ENCODE data around the gene HOXD8.

Gene HOXD8

DNA sequence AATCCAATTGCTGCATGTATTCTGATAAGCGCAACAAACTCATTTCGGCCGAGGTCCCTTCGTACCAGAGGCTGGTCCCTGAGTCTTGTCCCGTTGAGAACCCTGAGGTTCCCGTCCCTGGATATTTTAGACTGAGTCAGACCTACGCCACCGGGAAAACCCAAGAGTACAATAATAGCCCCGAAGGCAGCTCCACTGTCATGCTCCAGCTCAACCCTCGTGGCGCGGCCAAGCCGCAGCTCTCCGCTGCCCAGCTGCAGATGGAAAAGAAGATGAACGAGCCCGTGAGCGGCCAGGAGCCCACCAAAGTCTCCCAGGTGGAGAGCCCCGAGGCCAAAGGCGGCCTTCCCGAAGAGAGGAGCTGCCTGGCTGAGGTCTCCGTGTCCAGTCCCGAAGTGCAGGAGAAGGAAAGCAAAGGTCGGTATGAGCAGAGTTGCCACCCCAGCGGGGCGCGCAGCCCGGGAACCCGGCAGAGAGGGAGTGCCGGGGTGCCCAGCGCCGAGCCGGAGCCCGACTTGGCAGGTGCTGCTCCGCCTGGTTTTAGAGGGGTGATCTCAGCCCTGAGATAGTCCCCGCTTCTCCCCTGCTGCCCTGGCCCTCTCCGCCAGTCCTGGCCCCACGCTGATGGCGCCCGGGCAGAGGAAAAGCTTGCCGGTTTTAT is 12.2 kb upstream of the HOXD8 start:
- DNase-seq = no peak

DNA sequence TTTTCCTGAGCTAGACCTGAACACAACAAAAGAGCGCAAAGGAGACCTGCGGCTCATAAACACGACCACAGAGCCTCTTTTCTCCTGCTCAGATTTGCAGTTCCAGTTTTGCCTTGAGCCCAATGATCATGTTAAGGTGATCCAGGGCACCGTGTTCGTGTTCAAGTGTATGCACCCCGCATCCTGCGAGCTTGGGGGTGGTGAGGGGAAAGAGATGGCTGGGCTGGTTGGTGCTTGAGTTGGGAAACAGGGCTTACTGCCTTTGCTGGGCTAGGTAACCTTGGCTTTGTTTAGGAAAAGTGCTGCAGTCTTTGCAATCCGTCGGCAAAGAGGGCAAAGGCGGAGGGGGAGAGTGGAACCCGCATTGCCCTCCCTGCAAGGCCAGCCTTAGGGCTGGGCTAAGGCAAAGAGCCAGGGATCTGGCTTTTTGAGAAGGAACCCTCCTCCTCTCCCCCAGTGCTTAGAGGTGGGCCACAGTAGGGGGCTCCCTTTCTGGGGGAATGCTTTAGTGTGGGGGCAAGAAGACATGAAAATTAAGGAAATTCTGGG is 11.6 kb upstream of the HOXD8 start:
- no peak for DNase-seq

DNA sequence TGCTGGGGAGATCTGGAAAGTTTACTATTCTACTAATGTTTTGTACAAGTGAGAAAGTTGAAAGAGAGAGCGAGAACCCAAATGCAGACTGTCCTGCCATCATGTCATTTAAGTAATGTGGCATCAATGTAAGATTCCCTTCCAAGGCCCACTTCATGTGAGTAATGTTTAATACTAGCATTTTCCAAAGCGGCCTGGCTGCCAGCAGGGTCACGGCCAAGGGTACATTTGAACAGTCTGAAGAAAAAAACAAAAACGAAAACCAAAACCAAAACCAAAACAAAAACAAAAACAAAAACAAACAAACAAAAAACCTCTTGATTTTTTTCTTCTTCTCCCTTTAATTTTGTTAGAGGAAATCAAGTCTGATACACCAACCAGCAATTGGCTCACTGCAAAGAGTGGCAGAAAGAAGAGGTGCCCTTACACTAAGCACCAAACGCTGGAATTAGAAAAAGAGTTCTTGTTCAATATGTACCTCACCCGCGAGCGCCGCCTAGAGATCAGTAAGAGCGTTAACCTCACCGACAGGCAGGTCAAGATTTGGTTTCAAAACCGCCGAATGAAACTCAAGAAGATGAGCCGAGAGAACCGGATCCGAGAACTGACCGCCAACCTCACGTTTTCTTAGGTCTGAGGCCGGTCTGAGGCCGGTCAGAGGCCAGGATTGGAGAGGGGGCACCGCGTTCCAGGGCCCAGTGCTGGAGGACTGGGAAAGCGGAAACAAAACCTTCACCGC is 10.7 kb upstream of the HOXD8 start:
- no peak for DNase-seq

DNA sequence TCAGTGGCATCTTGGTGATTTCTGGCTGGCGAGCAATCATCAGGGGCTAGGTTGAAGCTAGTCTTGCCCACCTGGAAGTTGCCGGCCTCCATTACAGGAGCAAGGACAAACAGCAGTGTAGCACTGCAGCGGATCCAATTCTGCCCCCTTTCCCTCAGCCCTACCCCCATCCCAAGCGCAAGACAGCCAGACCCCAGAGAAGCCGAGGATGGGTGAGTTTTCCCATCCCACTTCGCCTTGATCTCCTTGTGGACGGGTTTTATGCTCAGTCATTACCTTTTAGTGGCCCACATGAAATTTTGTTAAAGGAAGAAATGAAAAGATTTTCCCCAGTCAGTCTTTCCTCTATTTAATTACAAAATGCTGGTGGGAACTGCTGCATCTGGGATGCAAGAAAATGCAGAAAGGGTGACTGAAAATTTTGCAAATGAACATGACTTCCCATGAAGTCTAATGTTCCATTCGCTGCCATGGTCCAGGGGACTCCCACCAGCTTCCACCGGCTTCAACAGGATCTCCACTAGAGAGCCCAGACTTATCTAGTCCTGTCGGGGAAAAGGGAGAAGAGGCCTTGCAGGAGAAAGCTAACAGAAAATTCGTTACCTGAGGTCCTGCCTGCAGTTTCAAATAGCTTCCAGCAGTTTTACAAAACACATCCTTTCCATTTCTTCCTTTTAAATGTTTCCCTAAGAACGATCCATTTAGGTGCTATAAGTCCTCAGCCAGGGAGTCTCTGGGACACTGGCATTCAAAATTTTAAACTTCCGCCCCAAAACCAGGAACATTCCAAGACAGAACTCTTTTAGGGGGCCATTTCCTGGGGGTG is 8.9 kb upstream of the HOXD8 start:
- DNase-seq = no peak

DNA sequence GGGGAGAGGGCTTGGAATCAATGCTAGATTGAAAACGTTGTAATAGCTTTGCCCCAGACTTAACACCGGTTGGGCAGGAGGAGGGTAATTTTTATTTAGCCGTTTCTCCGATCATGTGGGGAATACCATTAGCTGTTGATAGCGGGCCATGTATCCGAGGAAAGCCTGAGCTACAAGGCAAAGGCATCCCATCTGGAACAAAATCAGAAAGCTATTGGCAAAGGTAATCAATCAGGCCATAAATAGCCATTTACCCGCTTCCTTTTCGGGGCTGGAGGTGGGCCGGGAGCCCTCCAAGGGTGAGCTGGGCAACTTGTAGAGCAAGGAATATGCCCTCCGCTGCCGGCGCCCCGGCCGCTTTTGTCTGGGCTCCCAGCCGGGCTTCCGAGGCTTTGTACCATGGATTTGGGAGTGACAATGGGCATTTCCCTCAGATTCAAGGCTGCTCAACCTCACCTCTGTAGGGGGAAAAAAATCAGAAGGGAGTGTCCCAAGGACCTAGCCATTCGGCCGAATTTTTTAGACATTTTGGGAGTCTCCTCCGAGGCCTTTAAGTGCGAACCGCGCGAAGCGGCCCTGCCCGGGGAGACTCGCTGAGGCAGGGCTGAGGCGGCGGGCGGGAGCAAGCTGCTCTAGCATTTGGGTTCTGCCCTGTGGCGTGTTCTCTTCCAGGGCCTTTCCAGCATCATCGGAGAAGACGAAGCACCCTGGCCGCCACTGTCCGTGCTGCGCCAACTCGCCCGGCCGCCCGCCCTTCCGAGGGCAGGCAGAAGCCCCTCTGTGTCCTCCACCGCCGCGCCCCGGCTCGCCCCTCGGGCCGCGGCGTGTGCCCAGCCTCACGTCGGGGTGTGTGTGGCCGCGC is 8.1 kb upstream of the HOXD8 start:
- DNase-seq = no peak

DNA sequence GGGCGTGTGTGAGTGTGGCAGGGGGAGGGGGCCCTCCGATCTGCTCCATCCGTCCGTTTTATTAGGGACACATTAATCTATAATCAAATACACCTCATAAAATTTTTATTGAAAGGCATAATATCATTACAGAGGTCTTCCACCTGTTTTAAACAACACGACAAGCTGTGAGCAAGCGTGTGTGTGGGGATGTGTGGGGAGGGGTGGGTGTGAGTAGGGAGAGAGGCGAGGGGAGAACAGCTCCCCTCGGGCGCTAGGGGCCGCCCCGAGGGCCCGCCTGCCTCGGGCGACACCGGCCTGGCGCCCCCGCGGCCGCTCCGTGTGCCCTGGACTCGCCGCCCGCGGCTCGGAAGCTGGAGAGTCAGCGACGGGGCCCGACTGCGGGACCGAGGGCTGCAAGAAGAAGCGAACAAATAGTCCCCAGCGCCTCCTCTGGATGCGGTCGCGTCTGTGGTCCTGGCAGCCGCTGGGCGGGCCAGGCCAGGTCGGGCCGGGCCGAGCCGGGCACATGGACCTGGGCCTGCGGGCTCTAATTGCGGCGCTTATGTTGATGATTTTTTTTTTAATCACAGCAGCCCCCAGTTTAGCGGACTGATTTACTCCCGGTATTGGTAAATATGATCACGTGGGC is 7.3 kb upstream of the HOXD8 start:
- DNase-seq = no peak

DNA sequence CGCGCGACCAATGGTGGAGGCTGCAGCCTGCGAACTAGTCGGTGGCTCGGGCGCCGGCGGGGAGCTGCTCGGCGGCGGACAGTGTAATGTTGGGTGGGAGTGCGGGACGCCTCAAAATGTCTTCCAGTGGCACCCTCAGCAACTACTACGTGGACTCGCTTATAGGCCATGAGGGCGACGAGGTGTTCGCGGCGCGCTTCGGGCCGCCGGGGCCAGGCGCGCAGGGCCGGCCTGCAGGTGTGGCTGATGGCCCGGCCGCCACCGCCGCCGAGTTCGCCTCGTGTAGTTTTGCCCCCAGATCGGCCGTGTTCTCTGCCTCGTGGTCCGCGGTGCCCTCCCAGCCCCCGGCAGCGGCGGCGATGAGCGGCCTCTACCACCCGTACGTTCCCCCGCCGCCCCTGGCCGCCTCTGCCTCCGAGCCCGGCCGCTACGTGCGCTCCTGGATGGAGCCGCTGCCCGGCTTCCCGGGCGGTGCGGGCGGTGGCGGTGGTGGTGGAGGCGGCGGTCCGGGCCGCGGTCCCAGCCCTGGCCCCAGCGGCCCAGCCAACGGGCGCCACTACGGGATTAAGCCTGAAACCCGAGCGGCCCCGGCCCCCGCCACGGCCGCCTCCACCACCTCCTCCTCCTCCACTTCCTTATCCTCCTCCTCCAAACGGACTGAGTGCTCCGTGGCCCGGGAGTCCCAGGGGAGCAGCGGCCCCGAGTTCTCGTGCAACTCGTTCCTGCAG is 6.7 kb upstream of the HOXD8 start, which contains the start of gene HOXD9:
Gene HOXD9 (plus strand): TSS at position 37 of the 728 bp plus-strand sequence. CDS start 50 bp downstream, at position 87.
- no peak for DNase-seq

DNA sequence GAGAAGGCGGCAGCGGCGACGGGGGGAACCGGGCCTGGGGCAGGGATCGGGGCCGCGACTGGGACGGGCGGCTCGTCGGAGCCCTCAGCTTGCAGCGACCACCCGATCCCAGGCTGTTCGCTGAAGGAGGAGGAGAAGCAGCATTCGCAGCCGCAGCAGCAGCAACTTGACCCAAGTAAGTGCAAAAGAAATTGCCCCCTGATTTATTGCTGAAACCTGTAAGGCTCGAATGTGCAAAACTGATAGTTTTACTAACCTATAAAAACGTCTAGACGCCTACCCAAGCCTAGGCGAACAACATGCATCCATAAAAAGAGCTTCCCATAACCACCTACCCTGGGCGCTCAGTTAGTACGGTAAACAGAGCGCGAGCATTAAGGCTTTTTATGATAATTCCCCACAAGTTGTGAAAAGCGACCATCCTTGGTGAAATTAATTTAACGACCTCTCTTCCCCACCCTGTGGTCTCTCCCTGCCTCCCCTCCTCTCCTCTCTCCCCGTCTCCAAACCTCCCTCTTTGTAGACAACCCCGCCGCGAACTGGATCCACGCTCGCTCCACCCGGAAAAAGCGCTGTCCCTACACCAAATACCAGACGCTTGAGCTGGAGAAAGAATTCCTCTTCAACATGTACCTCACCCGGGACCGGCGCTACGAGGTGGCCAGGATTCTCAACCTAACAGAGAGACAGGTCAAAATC is 5.9 kb upstream of the HOXD8 start:
- no peak for DNase-seq

DNA sequence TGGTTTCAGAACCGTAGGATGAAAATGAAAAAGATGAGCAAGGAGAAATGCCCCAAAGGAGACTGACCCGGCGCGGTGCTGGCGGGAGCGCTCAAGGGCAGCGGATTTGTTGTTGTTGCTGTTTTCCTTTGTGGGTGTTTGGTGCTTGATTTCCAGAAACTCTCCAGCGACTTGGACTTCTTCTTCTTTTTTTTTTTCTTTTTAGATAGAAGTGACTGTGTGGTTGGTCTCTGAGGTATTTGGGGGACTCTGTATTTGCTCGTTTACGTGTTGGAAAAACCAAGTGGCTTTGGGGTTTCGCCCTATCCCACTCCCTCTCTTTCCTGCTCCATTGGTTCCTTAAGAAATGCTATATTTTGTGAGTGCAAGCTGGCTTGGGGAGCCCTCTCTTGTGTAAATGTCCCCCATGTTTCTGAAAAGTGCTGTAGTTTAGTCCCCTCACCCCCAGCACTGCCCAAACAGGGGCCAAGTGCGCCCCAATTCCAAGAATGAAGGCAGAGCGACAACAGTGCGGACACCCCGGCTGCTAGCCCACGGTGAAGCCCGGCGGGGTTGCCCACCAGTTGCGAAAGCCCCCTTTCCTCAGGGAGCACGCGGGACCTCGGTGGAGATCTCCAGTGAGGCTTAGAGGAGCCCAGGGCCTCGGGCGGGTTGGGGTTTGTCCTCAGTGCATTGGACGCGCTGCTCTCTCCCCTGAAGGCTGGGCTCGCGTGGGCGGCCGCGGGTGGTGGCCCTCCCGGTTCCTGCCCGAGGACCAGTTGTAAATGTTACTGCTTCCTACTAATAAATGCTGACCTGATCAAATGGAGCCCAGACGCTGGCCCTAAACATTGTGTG is 5.2 kb upstream of the HOXD8 start:
- no peak for DNase-seq

DNA sequence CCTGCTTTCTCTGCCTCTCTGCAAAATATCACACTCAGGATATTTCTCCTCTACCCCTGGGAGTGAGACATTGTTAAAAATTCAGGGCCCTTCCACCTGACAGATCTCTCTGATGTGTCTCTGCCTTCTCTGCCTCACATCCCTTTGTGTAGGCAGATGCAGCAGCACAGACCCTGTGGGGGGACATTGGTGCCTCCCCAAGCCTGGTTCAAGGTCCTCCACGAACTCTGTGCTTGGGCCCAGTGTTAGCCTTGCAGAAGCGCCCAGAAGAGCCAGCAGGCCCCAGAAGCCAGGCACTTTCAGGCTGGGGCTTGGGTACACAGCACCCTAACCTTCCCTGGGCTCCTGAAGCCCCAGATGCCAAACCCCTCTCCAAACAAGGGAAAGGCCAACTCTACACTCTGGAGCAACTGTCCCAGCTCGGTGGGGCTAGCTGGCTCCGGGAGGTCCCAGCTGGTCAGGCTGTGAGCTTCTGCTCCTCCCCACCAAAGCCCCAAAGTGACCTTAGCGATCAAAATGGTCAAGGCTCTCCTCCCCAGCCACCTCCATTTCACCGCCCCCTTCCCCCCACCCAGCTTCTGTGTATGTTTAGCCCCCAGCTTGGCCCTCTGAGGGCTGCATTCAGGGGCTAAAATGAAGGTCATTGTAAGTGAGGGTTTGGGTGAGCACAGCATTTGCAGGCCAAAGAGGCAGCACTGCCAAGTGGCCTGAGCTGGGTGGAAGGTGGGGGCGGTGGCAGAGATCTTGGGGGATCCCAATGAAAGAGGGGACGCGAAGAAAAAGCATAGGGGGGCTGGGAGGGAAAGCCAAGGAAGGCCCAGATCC is 4.3 kb upstream of the HOXD8 start:
- DNase-seq = no peak

DNA sequence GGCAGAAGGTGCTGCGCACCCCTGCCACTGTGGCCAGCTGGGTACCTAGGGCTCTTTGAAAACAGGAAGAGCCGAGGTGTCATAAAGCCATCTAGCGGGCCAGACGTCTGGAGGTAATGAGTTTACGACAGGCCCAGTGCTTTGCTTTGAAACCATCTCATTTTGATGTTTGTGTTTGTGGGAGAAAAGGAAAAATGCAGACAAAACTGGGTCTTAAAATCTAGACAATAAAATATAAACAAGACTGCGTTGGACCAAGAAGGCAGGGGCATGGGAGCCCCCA is 3.8 kb upstream of the HOXD8 start:
- DNase-seq = no peak

DNA sequence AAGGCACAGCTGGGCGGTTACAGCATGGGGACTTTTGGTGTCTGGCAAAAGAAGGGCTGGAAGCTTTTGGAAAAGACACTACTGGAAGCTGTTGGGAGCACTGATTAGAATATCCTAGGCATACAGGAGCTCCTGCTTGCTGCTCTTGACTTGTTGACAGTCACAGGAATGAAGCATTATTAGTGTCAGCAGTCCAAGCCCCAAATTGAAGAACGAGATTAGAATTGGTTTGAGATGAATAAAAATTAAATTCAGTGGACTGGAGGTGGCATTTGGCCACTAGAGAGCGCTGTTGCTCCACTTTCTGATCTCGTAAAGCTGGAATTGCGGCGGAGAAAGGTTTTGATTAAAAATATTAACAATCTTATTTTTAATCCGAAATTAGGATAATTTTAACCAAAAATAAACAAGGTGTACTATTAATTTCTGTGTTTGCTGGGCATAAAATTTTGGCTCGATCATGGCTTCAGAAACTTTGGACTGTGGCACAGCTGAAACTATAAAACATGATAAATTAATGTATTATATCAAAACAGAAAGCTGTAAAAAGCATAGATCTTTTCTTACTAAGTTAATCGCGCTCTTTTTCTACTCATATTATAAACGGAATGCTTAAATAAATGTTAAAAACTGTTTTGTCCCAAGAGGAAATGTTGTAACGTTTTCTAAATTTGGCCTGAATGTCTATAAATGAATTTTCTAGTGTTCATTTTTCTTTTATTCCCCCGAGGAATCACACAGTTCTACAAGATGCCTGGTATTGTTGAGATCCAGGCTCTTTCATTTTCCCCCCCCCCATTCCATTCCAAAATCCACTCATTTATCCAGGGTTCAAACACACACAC is 2.4 kb upstream of the HOXD8 start:
- DNase-seq = peak; percentile 41

DNA sequence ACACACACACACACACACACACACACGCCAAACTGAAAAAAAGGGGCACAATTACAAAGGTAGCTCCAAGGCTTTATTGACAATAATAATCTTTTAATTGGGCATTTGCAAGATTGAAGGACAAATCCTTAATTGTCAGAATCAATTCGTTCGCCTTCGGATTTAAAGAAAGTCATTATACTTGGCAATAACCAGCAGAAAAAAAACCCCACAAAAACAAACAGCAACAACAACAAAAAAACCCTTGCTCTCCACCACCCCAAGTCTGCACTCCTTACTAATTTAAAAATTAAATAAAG is 1.8 kb upstream of the HOXD8 start:
- DNase-seq = no peak

DNA sequence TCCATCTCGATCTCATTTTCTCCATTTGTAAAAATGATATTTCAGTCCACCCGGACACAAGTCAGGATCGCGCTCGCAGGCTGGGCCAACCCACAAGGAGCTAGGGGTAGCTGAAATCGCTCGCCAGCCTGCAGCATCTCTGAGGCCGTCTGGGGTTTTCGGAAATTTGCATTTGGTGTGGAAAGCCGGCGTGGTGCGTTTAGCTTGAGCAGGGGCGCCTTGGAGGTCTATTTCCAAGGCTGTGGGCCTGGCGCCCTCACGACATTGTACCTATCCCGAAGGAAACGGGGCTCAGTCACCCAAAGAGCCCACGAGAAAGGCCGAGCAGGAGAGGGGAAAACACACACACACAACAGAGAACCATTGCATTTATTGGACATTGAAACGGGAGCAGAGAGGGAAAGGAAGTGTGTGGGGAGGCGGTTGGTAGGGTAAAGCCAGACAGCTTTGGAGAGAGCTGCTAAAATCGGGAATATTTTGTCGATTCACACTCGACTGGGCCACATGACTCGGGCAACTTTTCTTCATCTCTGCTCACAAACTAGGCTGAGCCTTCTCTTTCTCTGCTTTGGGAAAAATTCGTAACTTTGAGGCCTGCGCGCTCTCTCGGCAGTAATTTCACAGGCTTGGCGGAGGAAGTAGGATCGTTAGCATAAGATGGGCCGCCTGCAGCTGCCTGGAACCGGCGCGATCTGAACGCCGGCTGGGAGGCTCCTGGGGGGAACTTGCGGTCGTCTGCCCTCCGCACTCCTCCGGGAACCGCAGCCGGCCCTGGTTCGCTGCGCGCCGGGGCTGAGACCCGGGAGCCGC is 1.1 kb upstream of the HOXD8 start:
- no peak for DNase-seq

DNA sequence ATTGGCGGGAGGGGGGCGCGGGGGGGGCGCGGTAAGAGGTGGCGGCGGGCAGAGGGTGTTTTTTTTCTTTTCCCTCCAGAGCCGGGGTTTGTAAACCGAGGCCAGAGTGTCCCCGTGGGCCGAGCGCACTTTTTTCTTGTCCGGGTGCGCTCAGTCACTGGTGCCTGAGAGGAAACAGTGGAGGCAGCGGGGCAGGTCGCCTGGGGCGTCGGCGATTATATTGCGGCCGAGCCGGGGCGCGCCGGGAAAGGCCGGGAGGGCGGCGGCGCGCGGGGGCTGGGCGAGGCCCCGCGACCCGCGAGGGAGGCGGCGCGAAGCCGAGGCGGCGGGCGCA is 275 bp downstream of the HOXD8 start:
- no peak for DNase-seq

DNA sequence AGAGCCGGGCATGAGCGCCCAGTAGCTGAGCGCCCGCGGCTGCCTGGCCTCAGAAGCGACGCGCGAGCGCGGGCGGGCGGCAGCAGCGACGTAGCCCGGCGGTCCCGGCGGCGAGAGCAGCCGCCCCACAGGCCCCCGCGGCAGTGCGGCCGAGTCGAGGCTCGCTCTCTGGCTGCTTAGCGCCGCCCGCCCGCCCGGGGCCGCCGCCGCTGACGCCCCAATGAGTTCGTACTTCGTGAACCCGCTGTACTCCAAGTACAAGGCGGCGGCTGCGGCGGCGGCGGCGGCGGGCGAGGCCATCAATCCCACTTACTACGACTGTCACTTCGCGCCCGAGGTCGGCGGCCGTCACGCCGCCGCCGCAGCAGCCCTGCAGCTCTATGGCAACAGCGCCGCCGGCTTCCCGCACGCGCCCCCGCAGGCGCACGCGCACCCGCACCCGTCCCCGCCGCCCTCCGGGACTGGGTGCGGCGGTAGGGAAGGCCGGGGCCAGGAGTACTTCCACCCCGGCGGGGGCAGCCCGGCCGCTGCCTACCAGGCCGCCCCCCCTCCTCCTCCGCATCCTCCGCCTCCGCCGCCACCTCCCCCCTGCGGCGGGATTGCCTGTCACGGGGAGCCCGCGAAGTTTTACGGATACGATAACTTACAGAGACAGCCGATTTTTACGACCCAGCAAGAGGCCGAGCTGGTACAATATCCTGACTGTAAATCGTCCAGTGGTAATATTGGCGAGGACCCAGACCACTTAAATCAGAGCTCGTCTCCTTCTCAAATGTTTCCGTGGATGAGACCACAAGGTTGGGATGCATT is 847 bp downstream of the HOXD8 start:
- no peak for DNase-seq

Data from CD4-positive, alpha-beta T cell treated with Interleukin-15 for 1 hour (primary cell).